GM21825 (cell line): ENCODE data around the gene ZSCAN4.

ENCODE experiments used
- ATAC-seq: cut with Tn5 transposase; IDR thresholded peaks from one replicate; pipeline ENCODE4 v1.9.1; 2021; ENCODE audit warnings: mild to moderate bottlenecking, moderate library complexity; ENCODE audit not compliant: unreplicated experiment

The ZSCAN4 gene

GRCh38 chr19:57672466-57672865 lies 3.7 kb downstream of the ZSCAN4 start:
- ATAC-seq: no peak

- no peak for ATAC-seq
Observed at GRCh38 chr19:57675881-57676280, 7.1 kb downstream of the ZSCAN4 start.

- peak; percentile 14 for ATAC-seq
Observed at GRCh38 chr19:57682226-57682766, 13.6 kb downstream of the ZSCAN4 start.

- ATAC-seq: no peak
Observed at GRCh38 chr19:57686727-57687126, 18.0 kb downstream of the ZSCAN4 start.

- ATAC-seq: no peak
Observed at GRCh38 chr19:57687363-57688010, 18.8 kb downstream of the ZSCAN4 start.

GRCh38 chr19:57688011-57688763 lies 19.5 kb downstream of the ZSCAN4 start:
- ATAC-seq: no peak

GRCh38 chr19:57689750-57690149 lies 21.0 kb downstream of the ZSCAN4 start:
- ATAC-seq: no peak

- no peak for ATAC-seq
Observed at GRCh38 chr19:57701625-57702024, 32.9 kb downstream of the ZSCAN4 start.

- no peak for ATAC-seq
Observed at GRCh38 chr19:57706346-57706745, 37.6 kb downstream of the ZSCAN4 start.

- no peak for ATAC-seq
Observed at GRCh38 chr19:57708641-57709361, 40.1 kb downstream of the ZSCAN4 start, which contains the start of gene ZNF154. Gene ZNF154 (minus strand): TSS chr19:57709204. CDS start chr19:57708971, 233 bp downstream.

GRCh38 chr19:57709616-57710015 lies 40.9 kb downstream of the ZSCAN4 start:
- no peak for ATAC-seq

GRCh38 chr19:57712222-57712621 lies 43.5 kb downstream of the ZSCAN4 start:
- no peak for ATAC-seq

GRCh38 chr19:57719424-57719823 lies 50.7 kb downstream of the ZSCAN4 start:
- no peak for ATAC-seq

- no peak for ATAC-seq
Observed at GRCh38 chr19:57719901-57720519, 51.3 kb downstream of the ZSCAN4 start.

GRCh38 chr19:57720878-57721277 lies 52.1 kb downstream of the ZSCAN4 start:
- no peak for ATAC-seq
